DND-41 (cell line): Measurements from ENCODE around the gene CCDC73.
"Not testable (repeated sequence)": the region's sequence is repeated elsewhere in the genome, so short reads cannot be mapped to it uniquely, and the experiment has no call there.

Experiments
- ATAC-seq: fragments of 200-7000 bp; cut with Tn5 transposase; 3 replicates; pipeline ENCODE4 v1.9.1; 2021; ENCODE audit warnings: low read depth; ENCODE audit not compliant: insufficient read depth
- DNase-seq: peaks from one replicate; pipeline ENCODE4 v3.0.0-alpha.2; 2020
- H2AFZ ChIP-seq: 2 replicates; pipeline ENCODE4 v1.6.0; 2012; ENCODE audit warnings: low read depth, low read length
- H3K27ac ChIP-seq: 2 replicates; pipeline ENCODE4 v1.5.1; 2012; ENCODE audit warnings: low read length, inconsistent platforms
- H3K27me3 ChIP-seq: fragments of 200-600 bp; sonication (generic); 2 replicates; pipeline ENCODE4 v1.6.0; 2012; ENCODE audit warnings: low read length, mild to moderate bottlenecking, inconsistent platforms; ENCODE audit not compliant: insufficient read depth, poor library complexity
- H3K36me3 ChIP-seq: 2 replicates; pipeline ENCODE4 v1.5.1; 2012; ENCODE audit warnings: low read length, inconsistent platforms; ENCODE audit not compliant: insufficient read depth
- H3K4me1 ChIP-seq: 2 replicates; pipeline ENCODE4 v1.5.1; 2012; ENCODE audit warnings: mild to moderate bottlenecking, low read length; ENCODE audit not compliant: insufficient read depth
- H3K4me2 ChIP-seq: 2 replicates; pipeline ENCODE4 v1.6.0; 2012; ENCODE audit warnings: mild to moderate bottlenecking, moderate library complexity, low read length, inconsistent platforms; ENCODE audit not compliant: insufficient read depth
- H3K4me3 ChIP-seq, 2 experiments: fragments of 200-600 bp in 1 of 2; shearing (Covaris generic) in 1 of 2; 2 replicates each; pipeline ENCODE4 v1.5.1; 2012 to 2016; ENCODE audit warnings: inconsistent platforms in 2 of 2, low read length in 2 of 2, mild to moderate bottlenecking in 2 of 2, low read depth in 1 of 2, moderate library complexity in 1 of 2
- H3K79me2 ChIP-seq: 2 replicates; pipeline ENCODE4 v1.6.0; 2012; ENCODE audit warnings: low read length, inconsistent platforms; ENCODE audit not compliant: insufficient read depth
- H3K9ac ChIP-seq: 2 replicates; pipeline ENCODE4 v1.6.0; 2012; ENCODE audit warnings: low read depth, mild to moderate bottlenecking, inconsistent platforms, low read length, moderate library complexity
- H3K9me3 ChIP-seq: 2 replicates; pipeline ENCODE4 v1.5.1; 2012; ENCODE audit warnings: low read length, moderate library complexity, mild to moderate bottlenecking, inconsistent platforms; ENCODE audit not compliant: insufficient read depth, severe bottlenecking
- H4K20me1 ChIP-seq: 2 replicates; pipeline ENCODE4 v1.6.0; 2012; ENCODE audit warnings: low read length; ENCODE audit not compliant: insufficient read depth
- CTCF ChIP-seq: IDR thresholded peaks from 2 replicates; pipeline ENCODE4 v1.5.1; 2012; ENCODE audit warnings: borderline replicate concordance, low read length, moderate library complexity, mild to moderate bottlenecking; ENCODE audit not compliant: poor library complexity, severe bottlenecking; ENCODE audit errors: extremely low read depth
- EZH2 ChIP-seq: IDR thresholded peaks from 3 replicates; pipeline ENCODE4 v1.6.1; 2012; ENCODE audit warnings: borderline replicate concordance, low read depth, mild to moderate bottlenecking, moderate library complexity, low read length, inconsistent platforms; ENCODE audit not compliant: severe bottlenecking

The CCDC73 gene

GRCh38 chr11:32826113-32826512, 31.7 kb upstream of the CCDC73 start:
- Histone ChIP-seq H3K27me3 (no peaks in the 10 kb centered on the region), H3K4me1 (peaks cover 12% of the 10 kb centered on the region), H3K9ac (no peak overlapping the region), H2AFZ (no peak overlapping the region), H3K9me3 (no peaks in the 10 kb centered on the region), H3K27ac (no peak overlapping the region), H3K4me3 (no peak overlapping the region), H3K36me3 (no peaks in the 10 kb centered on the region), H3K4me2 (no peak overlapping the region), H4K20me1 (no peaks in the 10 kb centered on the region), H3K79me2 (no peaks in the 10 kb centered on the region)
- no peak for DNase-seq
- no peak for ATAC-seq
- TF ChIP-seq EZH2 = no peak
- no peak for TF ChIP-seq CTCF

- not testable (repeated sequence) for H2AFZ ChIP-seq, H3K9me3 ChIP-seq, H3K27me3 ChIP-seq, DNase-seq, H4K20me1 ChIP-seq, H3K9ac ChIP-seq, H3K4me3 ChIP-seq, H3K4me1 ChIP-seq, H3K79me2 ChIP-seq, H3K27ac ChIP-seq, H3K4me2 ChIP-seq, H3K36me3 ChIP-seq, ATAC-seq
These were observed 29.2 kb upstream of the CCDC73 start for GRCh38 chr11:32823617-32824016.

GRCh38 chr11:32821917-32822560, 27.6 kb upstream of the CCDC73 start:
- ATAC-seq (no peak), DNase-seq (no peak)
- H3K36me3 ChIP-seq = no peaks in the 10 kb centered on the region
- no peaks in the 10 kb centered on the region for H3K4me1 ChIP-seq
- H3K27me3 ChIP-seq = no peaks in the 10 kb centered on the region
- no peak overlapping the region for H3K4me3 ChIP-seq
- H3K27ac ChIP-seq = no peak overlapping the region
- no peaks in the 10 kb centered on the region for H4K20me1 ChIP-seq
- H3K4me2 ChIP-seq = no peak overlapping the region
- TF ChIP-seq CTCF = no peak
- TF ChIP-seq EZH2 = no peak
- no peaks in the 10 kb centered on the region for H3K79me2 ChIP-seq
- no peak overlapping the region for H2AFZ ChIP-seq
- H3K9ac ChIP-seq = no peak overlapping the region
- no peaks in the 10 kb centered on the region for H3K9me3 ChIP-seq

GRCh38 chr11:32821517-32821916, 27.1 kb upstream of the CCDC73 start:
- H3K9ac ChIP-seq = no peak overlapping the region
- no peaks in the 10 kb centered on the region for H3K36me3 ChIP-seq
- H3K27ac ChIP-seq = no peak overlapping the region
- H3K79me2 ChIP-seq = no peaks in the 10 kb centered on the region
- H3K27me3 ChIP-seq = no peaks in the 10 kb centered on the region
- no peak overlapping the region for H2AFZ ChIP-seq
- H3K4me3 ChIP-seq = no peak overlapping the region
- H4K20me1 ChIP-seq = no peaks in the 10 kb centered on the region
- no peak for ATAC-seq
- H3K9me3 ChIP-seq = no peaks in the 10 kb centered on the region
- no peak overlapping the region for H3K4me2 ChIP-seq
- DNase-seq = no peak
- no peaks in the 10 kb centered on the region for H3K4me1 ChIP-seq
- TF ChIP-seq EZH2 = no peak
- TF ChIP-seq CTCF = no peak
